GM10266 (cell line): ENCODE data around the gene PHC2.

Experiments used
- DNase-seq: peaks from one replicate; pipeline ENCODE4 v3.0.0; 2012; ENCODE audit errors: extremely low spot score
- TF ChIP-seq, protein P1 (sequence below): IDR thresholded peaks from 2 replicates; pipeline ENCODE4 v1.5.1; 2012; ENCODE audit warnings: mild to moderate bottlenecking, low read depth; ENCODE audit not compliant: control insufficient read depth, insufficient read depth; ENCODE audit errors: missing control alignments

PHC2 gene

DNA sequence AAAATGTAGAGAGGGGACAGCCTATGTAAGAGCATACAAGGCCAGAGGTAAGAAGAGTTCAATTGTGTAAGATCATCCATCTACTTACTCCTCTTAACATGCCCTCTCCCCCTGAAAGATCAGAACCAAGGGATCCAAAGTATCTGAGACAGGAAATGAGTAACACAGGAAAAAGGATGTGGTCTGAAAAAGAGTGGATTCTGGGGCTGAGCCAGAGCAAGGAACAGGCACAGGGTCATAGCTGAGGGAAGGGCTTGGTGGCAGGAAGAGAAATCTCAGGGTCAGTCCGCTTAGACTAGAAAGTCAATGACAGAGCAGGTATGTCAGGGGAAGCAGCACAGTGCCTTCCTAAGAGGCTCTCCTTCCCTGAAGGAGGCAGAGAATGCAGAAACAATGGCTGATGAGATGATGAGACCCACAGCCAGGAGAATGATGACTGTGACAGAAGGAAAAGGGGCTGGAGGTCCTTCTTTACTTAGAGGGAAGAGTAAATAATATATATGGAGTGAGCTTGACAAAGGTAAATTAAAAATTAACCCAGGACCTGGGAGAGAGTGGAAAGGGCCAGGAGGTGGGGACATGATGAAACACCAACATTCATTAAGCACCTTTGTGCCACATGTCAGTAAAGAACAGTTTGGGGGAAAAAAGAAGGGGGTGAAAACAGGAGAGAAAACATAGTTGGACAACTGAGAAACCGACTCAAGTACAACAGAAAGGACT lies 83.8 kb downstream of the PHC2 start:
- no peak for DNase-seq
- TF ChIP-seq, protein P1, sequence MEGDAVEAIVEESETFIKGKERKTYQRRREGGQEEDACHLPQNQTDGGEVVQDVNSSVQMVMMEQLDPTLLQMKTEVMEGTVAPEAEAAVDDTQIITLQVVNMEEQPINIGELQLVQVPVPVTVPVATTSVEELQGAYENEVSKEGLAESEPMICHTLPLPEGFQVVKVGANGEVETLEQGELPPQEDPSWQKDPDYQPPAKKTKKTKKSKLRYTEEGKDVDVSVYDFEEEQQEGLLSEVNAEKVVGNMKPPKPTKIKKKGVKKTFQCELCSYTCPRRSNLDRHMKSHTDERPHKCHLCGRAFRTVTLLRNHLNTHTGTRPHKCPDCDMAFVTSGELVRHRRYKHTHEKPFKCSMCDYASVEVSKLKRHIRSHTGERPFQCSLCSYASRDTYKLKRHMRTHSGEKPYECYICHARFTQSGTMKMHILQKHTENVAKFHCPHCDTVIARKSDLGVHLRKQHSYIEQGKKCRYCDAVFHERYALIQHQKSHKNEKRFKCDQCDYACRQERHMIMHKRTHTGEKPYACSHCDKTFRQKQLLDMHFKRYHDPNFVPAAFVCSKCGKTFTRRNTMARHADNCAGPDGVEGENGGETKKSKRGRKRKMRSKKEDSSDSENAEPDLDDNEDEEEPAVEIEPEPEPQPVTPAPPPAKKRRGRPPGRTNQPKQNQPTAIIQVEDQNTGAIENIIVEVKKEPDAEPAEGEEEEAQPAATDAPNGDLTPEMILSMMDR = no peak

GRCh38 chr1:33346533-33346926 lies 84.4 kb downstream of the PHC2 start:
- no peak for DNase-seq
- TF ChIP-seq, protein P1 = no peak

- TF ChIP-seq, protein P1 = no peak
Observed at GRCh38 chr1:33344896-33345560, 85.9 kb downstream of the PHC2 start.

DNA sequence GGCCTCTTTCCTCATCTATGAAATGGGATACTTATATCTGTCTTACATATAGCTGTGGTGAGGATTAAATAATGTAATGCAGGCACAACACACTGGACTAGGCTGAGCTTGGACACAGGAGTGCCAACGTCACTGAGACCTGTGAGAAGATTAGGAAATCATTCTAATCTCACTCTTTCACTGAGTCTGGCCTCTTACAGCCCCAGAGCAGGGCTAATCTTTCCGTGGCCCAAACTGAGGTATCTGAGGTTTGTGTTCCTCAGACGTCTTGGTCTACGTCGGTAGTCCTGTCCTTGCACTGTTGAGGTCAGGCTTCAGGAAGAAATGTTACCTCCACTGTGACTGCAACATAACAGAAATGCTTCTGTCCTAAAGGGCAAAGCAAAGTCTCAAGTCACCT lies 87.4 kb downstream of the PHC2 start:
- DNase-seq = no peak
- TF ChIP-seq, protein P1 = no peak

More at GRCh38 chr1:33344896-33345560, 85.9 kb downstream of the PHC2 start:
- no peak for DNase-seq

- TF ChIP-seq, protein P1 = no peak
- DNase-seq = no peak
Observed at GRCh38 chr1:33342041-33342723, 88.7 kb downstream of the PHC2 start.

DNA sequence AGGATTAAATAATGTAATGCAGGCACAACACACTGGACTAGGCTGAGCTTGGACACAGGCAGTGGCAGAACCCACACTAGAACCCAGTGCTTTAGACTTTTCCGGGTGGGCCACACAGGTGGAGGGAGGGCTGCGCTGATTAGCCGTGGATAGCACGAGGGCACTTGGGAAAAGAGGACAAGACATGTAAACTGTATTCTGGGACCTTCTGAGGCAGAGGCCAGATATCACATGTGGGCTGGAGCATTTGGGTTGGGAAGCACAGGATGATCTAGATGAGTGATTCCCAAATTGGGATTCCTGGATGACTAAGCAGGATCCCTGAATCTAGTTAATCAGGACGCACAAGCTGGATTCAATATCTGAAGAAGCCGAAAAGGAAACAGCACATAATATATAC lies 89.7 kb downstream of the PHC2 start:
- DNase-seq = no peak
- TF ChIP-seq, protein P1 = no peak
